Neuron (in vitro differentiated cells): ENCODE data around the gene F5.

Experiments
- H2AFZ ChIP-seq: one replicate; pipeline ENCODE4 v1.6.1; 2013; ENCODE audit warnings: low read depth, mild to moderate bottlenecking, inconsistent platforms, low read length, moderate library complexity
- H3K27me3 ChIP-seq: one replicate; pipeline ENCODE4 v1.6.1; 2013; ENCODE audit warnings: low read length; ENCODE audit not compliant: insufficient read depth
- H3K36me3 ChIP-seq: one replicate; pipeline ENCODE4 v1.6.1; 2013; ENCODE audit warnings: low read length; ENCODE audit not compliant: insufficient read depth
- H3K4me1 ChIP-seq: one replicate; pipeline ENCODE4 v1.6.1; 2013; ENCODE audit warnings: low read length; ENCODE audit not compliant: insufficient read depth
- H3K4me3 ChIP-seq: 2 replicates; pipeline ENCODE4 v1.5.1; 2013; ENCODE audit warnings: mild to moderate bottlenecking, low read length, moderate library complexity
- H3K9me3 ChIP-seq: one replicate; pipeline ENCODE4 v1.6.1; 2013; ENCODE audit warnings: low read length

The F5 gene

GRCh38 chr1:169526120-169526832, 60.0 kb downstream of the F5 start:
- Histone ChIP-seq H3K36me3 (no peaks in the 10 kb centered on the region), H3K4me1 (no peaks in the 10 kb centered on the region), H2AFZ (no peak overlapping the region), H3K27me3 (peaks cover 4% of the 10 kb centered on the region), H3K4me3 (no peak overlapping the region), H3K9me3 (no peaks in the 10 kb centered on the region)

- Histone ChIP-seq H3K4me3 (no peak overlapping the region), H3K36me3 (no peaks in the 10 kb centered on the region), H2AFZ (no peak overlapping the region), H3K27me3 (peaks cover 4% of the 10 kb centered on the region), H3K9me3 (no peaks in the 10 kb centered on the region), H3K4me1 (no peaks in the 10 kb centered on the region)
These were observed 60.9 kb downstream of the F5 start for GRCh38 chr1:169525391-169525790.

GRCh38 chr1:169523904-169524303, 62.4 kb downstream of the F5 start:
- H3K4me3 ChIP-seq, result no peak overlapping the region
- H3K4me1 ChIP-seq, result no peaks in the 10 kb centered on the region
- no peaks in the 10 kb centered on the region for H3K9me3 ChIP-seq
- peaks cover 4% of the 10 kb centered on the region for H3K27me3 ChIP-seq
- H3K36me3 ChIP-seq, result no peaks in the 10 kb centered on the region
- no peak overlapping the region for H2AFZ ChIP-seq

- Histone ChIP-seq H3K4me3 (no peak overlapping the region), H3K9me3 (no peaks in the 10 kb centered on the region), H2AFZ (no peak overlapping the region), H3K36me3 (no peaks in the 10 kb centered on the region), H3K27me3 (no peaks in the 10 kb centered on the region), H3K4me1 (no peaks in the 10 kb centered on the region)
These were observed 65.1 kb downstream of the F5 start for GRCh38 chr1:169521226-169521625.

GRCh38 chr1:169517558-169518186, 68.6 kb downstream of the F5 start:
- no peaks in the 10 kb centered on the region for H3K27me3 ChIP-seq
- no peak overlapping the region for H3K4me3 ChIP-seq
- H3K4me1 ChIP-seq, result no peaks in the 10 kb centered on the region
- no peaks in the 10 kb centered on the region for H3K9me3 ChIP-seq
- no peaks in the 10 kb centered on the region for H3K36me3 ChIP-seq
- no peak overlapping the region for H2AFZ ChIP-seq

GRCh38 chr1:169515641-169516040, 70.6 kb downstream of the F5 start:
- no peak overlapping the region for H3K4me3 ChIP-seq

GRCh38 chr1:169514566-169515270, 71.6 kb downstream of the F5 start:
- H3K4me1 ChIP-seq, result no peaks in the 10 kb centered on the region
- no peaks in the 10 kb centered on the region for H3K9me3 ChIP-seq
- H2AFZ ChIP-seq, result no peak overlapping the region
- H3K4me3 ChIP-seq, result no peak overlapping the region
- H3K27me3 ChIP-seq, result no peaks in the 10 kb centered on the region
- H3K36me3 ChIP-seq, result no peaks in the 10 kb centered on the region

More at GRCh38 chr1:169515641-169516040, 70.6 kb downstream of the F5 start:
- Histone ChIP-seq H3K36me3 (no peaks in the 10 kb centered on the region), H3K27me3 (no peaks in the 10 kb centered on the region), H3K4me1 (no peaks in the 10 kb centered on the region), H3K9me3 (no peaks in the 10 kb centered on the region), H2AFZ (no peak overlapping the region)

- no peaks in the 10 kb centered on the region for H3K9me3 ChIP-seq
- no peak overlapping the region for H3K4me3 ChIP-seq
- H2AFZ ChIP-seq, result no peak overlapping the region
- no peaks in the 10 kb centered on the region for H3K4me1 ChIP-seq
- no peaks in the 10 kb centered on the region for H3K36me3 ChIP-seq
- no peaks in the 10 kb centered on the region for H3K27me3 ChIP-seq
These were observed 73.1 kb downstream of the F5 start for GRCh38 chr1:169513208-169513607.

GRCh38 chr1:169511316-169512005, 74.8 kb downstream of the F5 start:
- no peaks in the 10 kb centered on the region for H3K4me1 ChIP-seq
- H2AFZ ChIP-seq, result no peak overlapping the region
- no peak overlapping the region for H3K4me3 ChIP-seq
- no peaks in the 10 kb centered on the region for H3K9me3 ChIP-seq
- no peaks in the 10 kb centered on the region for H3K27me3 ChIP-seq
- no peaks in the 10 kb centered on the region for H3K36me3 ChIP-seq

- Histone ChIP-seq H3K9me3 (no peaks in the 10 kb centered on the region), H3K4me3 (no peak overlapping the region)
These were observed 76.2 kb downstream of the F5 start for GRCh38 chr1:169510060-169510459.

GRCh38 chr1:169509354-169509753, 76.9 kb downstream of the F5 start:
- no peaks in the 10 kb centered on the region for H3K4me1 ChIP-seq
- no peak overlapping the region for H3K4me3 ChIP-seq
- H2AFZ ChIP-seq, result no peak overlapping the region
- no peaks in the 10 kb centered on the region for H3K9me3 ChIP-seq
- H3K27me3 ChIP-seq, result no peaks in the 10 kb centered on the region
- no peaks in the 10 kb centered on the region for H3K36me3 ChIP-seq

More at GRCh38 chr1:169510060-169510459, 76.2 kb downstream of the F5 start:
- Histone ChIP-seq H3K27me3 (no peaks in the 10 kb centered on the region), H3K4me1 (no peaks in the 10 kb centered on the region), H2AFZ (no peak overlapping the region), H3K36me3 (no peaks in the 10 kb centered on the region)

- Histone ChIP-seq H3K4me1 (no peaks in the 10 kb centered on the region), H3K4me3 (no peak overlapping the region), H3K9me3 (no peaks in the 10 kb centered on the region), H3K27me3 (no peaks in the 10 kb centered on the region), H3K36me3 (no peaks in the 10 kb centered on the region), H2AFZ (no peak overlapping the region)
These were observed 77.6 kb downstream of the F5 start for GRCh38 chr1:169508432-169509338.
